Glutamatergic neuron (in vitro differentiated cells): ENCODE data around the gene GPS2. TPM values are rescaled to one million over a fixed set of nuclear protein-coding genes. Genes with fewer than 3 reads are reported as not detected.

Experiments
- DNase-seq: peaks from one replicate; pipeline ENCODE4 v3.0.0; 2022
- H3K27ac Mint-ChIP-seq: one replicate; pipeline ENCODE4 v1.8.0; 2020; ENCODE audit warnings: mild to moderate bottlenecking, mixed read lengths, inconsistent platforms; ENCODE audit not compliant: unreplicated experiment
- H3K27me3 Mint-ChIP-seq: one replicate; pipeline ENCODE4 v1.8.0; 2020; ENCODE audit warnings: mild to moderate bottlenecking, moderate library complexity, mixed read lengths, inconsistent platforms; ENCODE audit not compliant: unreplicated experiment
- H3K36me3 Mint-ChIP-seq: one replicate; pipeline ENCODE4 v1.8.0; 2020; ENCODE audit warnings: mild to moderate bottlenecking, mixed read lengths, inconsistent platforms; ENCODE audit not compliant: unreplicated experiment
- H3K4me1 Mint-ChIP-seq: one replicate; pipeline ENCODE4 v1.8.0; 2020; ENCODE audit warnings: mild to moderate bottlenecking, low read depth, mixed read lengths, inconsistent platforms; ENCODE audit not compliant: unreplicated experiment
- H3K4me3 Mint-ChIP-seq: one replicate; pipeline ENCODE4 v1.8.0; 2020; ENCODE audit warnings: mild to moderate bottlenecking, mixed read lengths, inconsistent platforms; ENCODE audit not compliant: unreplicated experiment
- H3K9me3 Mint-ChIP-seq: one replicate; pipeline ENCODE4 v1.8.0; 2020; ENCODE audit warnings: mild to moderate bottlenecking, moderate library complexity, mixed read lengths, inconsistent platforms; ENCODE audit not compliant: unreplicated experiment
- CTCF ChIP-seq: fragments of 200-600 bp; sonication (generic); IDR thresholded peaks from one replicate; pipeline ENCODE4 v1.5.0; 2021; ENCODE audit not compliant: partially characterized antibody, unreplicated experiment
- total RNA-seq: library from RNA; stranded (reverse); fragmentation: NEBNext Ultra II Directional; extraction: Animal tissue kit (Norgen Biotek cat#: 25700); gene quantifications from one replicate; pipeline ENCODE4 v1.2.1, GENCODE V29; 2021; ENCODE audit not compliant: unreplicated experiment

The GPS2 gene
- total RNA-seq, 1 donor from 2014 or later: 98.3 TPM

DNA sequence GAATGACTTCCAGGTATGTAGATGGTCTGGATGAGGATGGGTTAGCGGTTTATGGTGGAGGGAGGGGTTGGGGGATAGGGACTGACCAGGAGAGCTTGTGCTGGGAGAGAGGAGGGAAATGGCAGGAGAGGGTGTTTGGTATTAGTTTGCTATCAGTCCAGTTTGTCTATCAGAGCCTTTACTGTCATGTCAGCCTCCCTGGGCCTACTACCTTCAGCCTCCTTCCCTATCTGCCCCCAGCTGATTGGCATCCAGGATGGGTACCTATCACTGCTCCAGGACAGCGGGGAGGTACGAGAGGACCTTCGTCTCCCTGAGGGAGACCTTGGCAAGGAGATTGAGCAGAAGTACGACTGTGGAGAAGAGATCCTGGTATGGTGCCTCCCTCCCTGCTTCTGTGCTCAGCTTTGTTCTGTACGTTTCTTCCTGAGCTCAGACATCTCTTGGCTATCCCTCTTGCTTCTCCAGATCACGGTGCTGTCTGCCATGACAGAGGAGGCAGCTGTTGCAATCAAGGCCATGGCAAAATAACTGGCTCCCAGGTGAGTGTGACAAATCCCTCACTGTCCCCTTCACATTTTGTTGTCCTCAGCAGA, 4.0 kb downstream of the GPS2 start:
- Mint-ChIP-seq H3K36me3 (peaks cover 10% of the 10 kb centered on the region), H3K27ac (peak overlapping the region; percentile 17), H3K4me1 (peaks cover 18% of the 10 kb centered on the region), H3K9me3 (peaks cover 28% of the 10 kb centered on the region), H3K27me3 (peaks cover 15% of the 10 kb centered on the region), H3K4me3 (peak overlapping the region; percentile 99)
- no peak for DNase-seq
- TF ChIP-seq CTCF: no peak

- H3K36me3 Mint-ChIP-seq: peaks cover 10% of the 10 kb centered on the region
- no peak for TF ChIP-seq CTCF
- DNase-seq: no peak
- H3K4me1 Mint-ChIP-seq: peaks cover 18% of the 10 kb centered on the region
- peak overlapping the region; percentile 99 for H3K27ac Mint-ChIP-seq
- H3K9me3 Mint-ChIP-seq: peaks cover 28% of the 10 kb centered on the region
- H3K4me3 Mint-ChIP-seq: peak overlapping the region; percentile 99
- H3K27me3 Mint-ChIP-seq: peaks cover 15% of the 10 kb centered on the region
These were observed 5.5 kb downstream of the GPS2 start for GRCh38 chr17:7309628-7310027.

- Mint-ChIP-seq H3K36me3 (peaks cover 10% of the 10 kb centered on the region), H3K27ac (peak overlapping the region; percentile 99), H3K4me1 (peaks cover 11% of the 10 kb centered on the region), H3K9me3 (peaks cover 21% of the 10 kb centered on the region), H3K4me3 (peak overlapping the region; percentile 99), H3K27me3 (peaks cover 13% of the 10 kb centered on the region)
- TF ChIP-seq CTCF: no peak
- peak; percentile 69 for DNase-seq
These were observed 6.3 kb downstream of the GPS2 start for GRCh38 chr17:7308625-7309433.

DNA sequence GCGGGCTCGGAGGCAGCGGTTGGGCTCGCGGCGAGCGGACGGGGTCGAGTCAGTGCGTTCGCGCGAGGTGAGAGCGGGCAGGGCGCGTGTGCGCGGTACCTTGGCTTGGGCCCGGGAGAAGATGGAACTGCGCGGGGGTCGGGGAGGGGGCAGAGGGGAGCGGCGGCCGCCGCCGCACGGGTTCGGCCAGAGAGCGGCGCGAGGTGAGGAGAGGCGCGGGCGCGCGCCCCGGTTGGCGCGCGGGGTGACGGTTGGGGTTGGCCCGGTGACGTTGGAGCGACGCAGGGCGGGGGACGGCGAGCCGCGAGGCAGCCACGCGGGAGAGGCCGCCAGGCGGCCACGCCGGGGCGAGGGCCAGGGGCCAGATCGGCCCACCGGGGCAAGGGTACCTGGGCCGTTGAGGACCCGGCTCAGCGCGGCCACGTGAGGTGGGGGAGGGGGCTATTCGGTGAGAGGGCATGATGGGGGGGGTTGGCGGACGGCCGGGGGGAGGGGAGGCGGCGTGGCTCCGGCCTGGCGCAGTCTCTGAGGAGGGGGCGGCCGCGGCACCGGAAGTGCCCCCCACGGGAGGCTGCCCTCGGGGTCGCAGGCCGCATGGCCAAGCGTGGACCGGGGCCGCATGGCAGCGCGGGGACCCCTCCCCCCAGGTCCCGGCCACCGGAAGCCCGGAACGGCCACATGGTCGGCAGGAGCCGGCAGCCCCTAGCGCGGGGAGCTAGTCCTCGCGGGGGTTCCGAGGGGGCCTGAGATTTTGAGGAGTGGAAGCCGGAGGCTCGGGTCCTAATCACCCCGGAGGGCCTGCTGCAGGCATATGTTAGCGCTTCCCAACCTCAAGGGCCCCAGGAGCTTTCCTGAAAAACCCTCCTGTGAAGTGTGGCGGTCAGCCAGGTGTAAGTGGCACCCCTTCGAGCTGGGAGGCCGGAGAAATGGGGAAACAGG, 7.2 kb downstream of the GPS2 start:
- Mint-ChIP-seq H3K27ac (peak overlapping the region; percentile 99), H3K4me3 (peak overlapping the region; percentile 99), H3K27me3 (peaks cover 13% of the 10 kb centered on the region), H3K4me1 (peaks cover 11% of the 10 kb centered on the region), H3K36me3 (peaks cover 10% of the 10 kb centered on the region), H3K9me3 (peaks cover 21% of the 10 kb centered on the region)
- DNase-seq: peak; percentile 60
- no peak for TF ChIP-seq CTCF
